GM15510 (cell line): ENCODE data around the gene PPP1R18.
A peak's percentile ranks its signal among the peaks of the same experiment; 100 is the strongest.

Source experiments
- POLR2A ChIP-seq: IDR thresholded peaks from 3 replicates; pipeline ENCODE4 v1.6.1; 2011; ENCODE audit warnings: borderline replicate concordance; ENCODE audit not compliant: insufficient read length; ENCODE audit errors: extremely low read depth

PPP1R18 gene

DNA sequence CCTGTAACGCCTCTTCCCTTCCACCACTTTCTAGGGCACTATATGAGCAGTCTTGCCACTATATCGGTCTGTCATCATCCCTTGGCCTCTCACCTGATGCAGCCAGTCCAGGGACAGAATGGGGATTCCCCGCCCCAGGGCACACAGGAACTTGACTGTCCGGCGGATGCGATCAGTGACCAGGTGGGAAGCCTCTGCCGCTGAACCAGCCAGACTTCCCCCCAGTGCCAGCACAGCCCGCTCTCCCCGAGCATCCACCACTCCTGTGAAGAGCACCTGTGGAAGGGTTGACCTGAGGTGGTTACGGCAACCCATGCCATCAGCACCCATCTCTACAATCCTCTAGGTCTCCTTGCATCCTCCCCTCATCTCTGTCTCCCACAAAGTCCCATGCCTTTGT is 16.6 kb upstream of the PPP1R18 start:
- no peak for TF ChIP-seq POLR2A

DNA sequence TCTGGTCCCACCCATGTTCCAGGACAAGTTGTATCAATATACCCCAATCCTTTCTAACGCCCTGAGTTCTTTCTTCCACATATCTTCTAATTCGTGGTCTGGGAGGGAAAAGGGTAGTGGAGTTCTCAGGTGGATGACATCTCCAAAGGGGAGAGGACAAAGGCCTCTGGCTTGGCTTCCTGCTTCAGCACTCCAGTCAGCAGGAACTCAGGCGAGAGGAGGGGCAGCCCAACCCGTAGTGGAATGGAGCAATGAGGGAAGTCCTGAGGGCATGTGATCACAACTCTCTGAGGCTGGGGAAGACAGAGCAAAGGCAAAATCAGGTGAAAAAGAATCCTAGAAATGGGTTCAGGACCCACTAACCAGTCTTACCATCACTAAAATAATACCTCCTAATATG is 13.9 kb upstream of the PPP1R18 start:
- TF ChIP-seq POLR2A: no peak

DNA sequence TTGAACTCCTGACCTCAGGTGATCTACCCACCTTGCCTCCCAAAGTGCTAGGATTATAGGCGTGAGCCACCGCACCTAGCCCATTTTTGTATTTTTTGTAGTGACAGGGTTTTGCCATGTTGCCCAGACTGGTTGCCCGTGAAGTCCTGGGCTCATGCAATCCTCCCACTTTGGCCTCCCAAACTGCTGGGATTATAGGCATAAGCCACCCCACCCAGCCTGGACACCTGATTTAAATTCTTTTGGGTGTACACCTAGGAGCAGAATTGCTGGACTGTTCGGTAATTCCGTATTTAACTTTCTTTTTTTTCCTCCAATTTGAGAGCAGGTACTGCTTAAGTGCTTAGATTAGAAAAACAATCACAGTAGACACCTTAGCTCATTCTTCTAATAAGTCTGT is 10.0 kb upstream of the PPP1R18 start:
- TF ChIP-seq POLR2A: no peak

DNA sequence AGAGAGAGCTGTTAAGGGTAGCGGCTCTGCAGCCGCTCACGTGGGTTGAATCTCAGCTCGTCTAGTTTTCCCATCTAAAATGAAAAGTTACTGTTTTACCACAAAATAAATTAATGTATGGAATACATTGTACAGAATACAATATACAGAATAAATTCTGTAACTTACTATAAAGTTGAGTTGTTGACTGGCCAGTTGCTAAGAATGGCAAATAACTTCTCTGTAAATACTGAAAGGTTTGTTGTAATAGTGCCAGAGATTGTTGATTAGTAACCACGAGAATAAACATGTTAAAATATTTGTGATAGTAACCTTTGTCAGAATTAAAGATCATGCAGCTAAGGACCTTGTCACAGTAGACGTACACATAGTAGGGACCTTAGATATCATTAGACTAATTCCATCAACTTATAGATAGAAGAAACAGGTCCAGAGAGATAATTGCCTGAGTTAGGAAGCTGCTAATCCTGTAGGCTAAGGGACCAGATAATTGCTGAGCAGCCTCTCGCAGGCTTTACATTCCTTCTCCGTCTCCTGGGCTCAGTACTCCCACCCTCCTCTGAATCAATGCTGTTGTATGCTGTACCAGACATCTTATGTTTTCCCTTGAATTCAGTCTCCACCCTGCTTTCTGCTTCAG is 4.9 kb upstream of the PPP1R18 start:
- no peak for TF ChIP-seq POLR2A

DNA sequence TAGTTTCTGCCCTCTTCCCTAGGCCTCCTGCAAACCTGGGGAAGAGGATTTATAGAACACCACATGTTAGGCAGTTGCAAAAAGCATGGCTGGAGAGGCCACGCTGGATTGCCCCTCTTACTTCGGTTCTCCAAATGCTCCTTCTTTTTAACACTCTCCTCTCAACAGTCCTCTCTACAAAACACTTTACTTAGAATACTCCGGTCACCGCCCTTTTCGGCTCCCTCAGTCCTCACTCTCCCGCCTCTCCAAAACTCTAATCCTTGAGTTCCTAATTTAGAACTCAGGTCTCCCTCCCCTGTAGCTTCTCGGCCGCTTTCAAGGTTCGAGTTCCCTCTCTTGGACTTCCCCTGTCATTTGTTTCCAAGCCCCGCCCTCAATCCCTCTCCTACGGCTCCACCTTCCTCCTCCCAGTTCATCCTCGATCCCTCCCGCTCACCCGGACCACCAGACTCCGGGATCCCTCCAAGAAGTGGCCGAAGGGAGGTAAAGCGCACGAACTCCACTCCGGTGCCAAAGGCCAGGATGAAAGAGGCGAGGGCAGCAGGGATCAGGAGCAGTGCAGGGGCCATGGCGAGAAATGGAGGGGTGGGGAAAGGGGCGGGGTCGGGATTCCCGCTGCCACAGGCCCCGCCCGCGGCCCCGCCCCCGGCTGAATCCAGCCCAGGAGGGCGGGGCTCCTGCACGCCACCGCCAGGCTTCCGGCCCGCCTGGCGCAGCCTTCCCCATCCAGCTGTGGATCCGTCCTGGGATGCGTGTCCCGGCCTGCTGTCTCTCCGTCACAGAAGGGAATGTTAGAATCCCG is 4.2 kb upstream of the PPP1R18 start, which contains the start of gene NRM:
TSS of gene NRM (minus strand) at position 582 of the 805 bp plus-strand sequence. CDS start at position 572, 10 bp downstream.
- peak; percentile 64 for TF ChIP-seq POLR2A

DNA sequence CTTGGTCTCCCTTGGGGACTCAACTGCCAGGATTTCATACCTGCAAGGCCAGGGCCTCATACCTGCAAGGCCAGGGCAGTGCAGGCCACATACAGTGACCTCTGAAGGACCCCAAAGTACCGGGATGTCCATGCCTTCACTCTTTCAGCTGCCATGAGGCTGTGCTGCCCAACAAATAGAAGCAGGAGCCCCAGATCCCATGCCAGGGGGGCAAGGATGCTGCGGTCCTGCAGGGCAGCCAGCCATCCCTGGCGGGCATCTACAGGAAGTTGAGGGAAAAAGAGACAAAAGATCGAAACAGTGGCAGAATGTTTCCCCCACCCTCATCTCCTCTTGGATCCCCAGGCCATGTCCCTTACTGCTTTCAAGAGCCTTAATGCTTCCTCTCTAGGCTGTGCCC is 3.5 kb upstream of the PPP1R18 start:
- no peak for TF ChIP-seq POLR2A

DNA sequence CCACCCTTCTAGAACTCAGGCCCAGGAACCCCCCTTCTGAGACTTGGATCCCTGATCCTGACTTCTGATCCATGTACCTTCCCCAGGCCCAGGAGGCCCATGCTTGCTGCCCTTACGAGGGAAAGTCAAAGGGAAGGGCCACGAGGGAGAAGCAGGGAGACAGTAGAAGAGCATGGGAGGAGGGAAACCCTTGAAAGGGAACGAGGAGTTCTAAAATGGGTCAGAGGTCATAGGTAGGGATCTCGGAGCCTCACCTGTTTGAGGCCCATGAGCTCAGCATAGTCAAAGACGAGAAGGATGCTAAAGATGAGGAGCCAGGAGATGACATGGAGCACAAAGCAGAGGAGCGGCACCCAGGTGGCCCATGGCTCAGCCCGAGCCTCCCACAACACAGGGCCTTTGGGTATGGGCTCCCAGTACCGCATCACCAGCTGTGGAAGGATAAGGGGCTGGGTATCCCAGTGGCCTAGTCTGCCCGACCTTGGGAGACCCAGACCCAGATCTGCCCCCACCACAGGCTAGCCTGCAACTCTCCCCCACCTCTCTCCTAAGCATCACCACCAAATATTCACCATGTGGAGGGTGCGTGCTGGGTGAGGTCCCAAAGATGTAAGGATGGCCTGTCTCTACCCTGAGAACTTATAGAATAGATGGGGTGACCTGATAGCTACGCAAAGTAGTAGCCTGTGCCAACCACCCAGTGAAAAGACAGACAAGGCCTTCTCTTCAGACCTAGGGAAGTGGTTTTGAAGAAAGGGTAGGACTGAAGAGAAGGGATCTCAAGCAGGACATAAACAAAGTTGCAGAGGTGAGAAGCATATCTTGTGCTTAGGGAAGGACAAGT is 2.8 kb upstream of the PPP1R18 start:
- TF ChIP-seq POLR2A: no peak

DNA sequence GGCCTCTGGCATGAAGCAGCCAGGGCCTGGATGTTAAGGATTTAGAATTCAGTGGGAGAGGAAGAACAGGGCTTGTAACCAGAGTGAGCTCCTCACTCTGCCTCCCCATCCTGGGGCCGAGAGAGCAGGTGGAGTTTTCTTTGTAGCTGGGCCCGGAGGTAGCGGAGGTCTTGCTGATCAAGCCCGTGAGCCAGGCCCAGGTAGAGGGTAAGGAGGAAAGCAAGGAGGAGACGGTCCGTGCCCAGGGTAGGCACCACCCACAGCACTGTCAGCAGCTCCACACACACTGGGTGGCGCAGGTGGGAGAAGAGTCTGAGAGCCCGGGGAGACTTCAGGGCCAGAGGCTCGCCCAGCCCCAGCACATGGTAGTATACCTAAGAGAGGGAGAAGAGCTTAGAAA is 2.1 kb upstream of the PPP1R18 start:
- no peak for TF ChIP-seq POLR2A

DNA sequence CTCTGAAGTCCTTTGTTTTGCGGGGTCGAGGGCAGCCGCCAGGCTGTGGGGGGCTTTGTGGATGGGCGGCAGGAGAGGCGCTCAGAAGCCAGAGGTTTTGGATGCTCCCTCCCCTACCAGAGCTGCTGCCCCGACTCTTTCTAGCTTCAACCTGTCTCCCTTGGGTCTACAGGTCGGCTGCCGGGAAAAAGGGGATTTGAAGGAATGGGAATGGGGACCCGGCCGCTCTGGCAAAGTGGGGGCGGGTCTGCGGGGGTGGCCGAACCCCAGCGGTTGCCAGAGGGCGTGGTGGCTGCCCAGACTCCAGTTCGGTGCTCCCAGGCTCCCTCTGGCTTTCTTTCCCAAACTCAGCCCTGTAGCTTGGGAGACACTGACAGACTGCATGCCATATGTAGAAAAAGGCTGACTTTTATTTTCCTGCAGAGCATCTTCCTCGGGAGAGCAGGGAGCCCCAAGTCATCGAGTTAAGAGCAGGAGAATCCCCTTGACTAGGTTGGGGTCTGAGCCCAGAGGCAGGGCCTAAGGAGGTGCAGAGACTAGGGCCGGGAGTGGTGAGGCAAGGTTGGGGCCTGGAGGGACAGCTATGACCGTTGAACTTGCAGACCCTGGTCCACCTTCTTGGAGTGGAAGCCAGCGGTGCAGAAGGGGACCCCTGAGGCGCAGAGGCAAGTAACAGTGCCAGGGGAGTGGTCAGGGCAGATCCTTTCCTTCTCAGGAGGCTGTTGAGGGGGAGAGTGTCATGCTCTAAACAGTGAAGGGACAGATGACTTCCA is 1.4 kb upstream of the PPP1R18 start:
- TF ChIP-seq POLR2A: no peak

DNA sequence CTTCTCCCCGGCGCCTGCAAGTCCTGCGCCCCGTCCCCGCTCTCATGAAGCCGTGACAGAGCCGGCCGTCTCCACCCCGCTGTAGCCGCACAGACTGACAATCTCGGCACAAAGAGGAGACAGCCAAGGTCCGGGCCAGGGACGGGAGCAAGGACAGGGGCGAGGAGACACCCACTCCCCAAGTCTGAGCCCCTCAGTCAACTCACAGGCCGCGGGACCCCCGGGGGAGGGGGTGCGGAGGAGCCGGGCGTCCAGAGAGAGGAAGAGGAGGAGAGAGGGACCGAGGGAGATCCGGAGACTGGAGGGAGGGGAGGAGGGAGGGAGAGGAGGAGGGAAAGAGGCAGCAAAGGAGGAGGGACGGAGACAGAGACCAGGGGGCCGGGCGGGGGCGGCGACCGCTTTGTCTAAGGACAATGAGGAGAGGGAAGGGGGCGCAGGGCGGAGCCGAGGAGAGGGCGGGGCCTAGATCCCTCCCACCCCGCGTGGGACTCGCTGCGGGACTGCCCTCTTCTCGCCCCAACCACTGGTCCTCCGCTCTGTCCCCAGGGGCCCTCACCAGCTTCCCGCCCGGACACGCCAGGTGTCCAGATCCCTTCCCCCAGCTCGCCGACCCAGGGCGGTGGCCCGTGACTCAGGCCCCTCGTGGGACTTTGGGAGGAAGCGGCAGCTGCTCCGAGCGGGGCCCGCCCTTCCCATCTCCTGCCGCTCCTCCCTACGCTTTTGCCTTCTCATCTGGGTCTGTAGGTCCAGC is 638 bp upstream of the PPP1R18 start:
- TF ChIP-seq POLR2A: peak; percentile 61

DNA sequence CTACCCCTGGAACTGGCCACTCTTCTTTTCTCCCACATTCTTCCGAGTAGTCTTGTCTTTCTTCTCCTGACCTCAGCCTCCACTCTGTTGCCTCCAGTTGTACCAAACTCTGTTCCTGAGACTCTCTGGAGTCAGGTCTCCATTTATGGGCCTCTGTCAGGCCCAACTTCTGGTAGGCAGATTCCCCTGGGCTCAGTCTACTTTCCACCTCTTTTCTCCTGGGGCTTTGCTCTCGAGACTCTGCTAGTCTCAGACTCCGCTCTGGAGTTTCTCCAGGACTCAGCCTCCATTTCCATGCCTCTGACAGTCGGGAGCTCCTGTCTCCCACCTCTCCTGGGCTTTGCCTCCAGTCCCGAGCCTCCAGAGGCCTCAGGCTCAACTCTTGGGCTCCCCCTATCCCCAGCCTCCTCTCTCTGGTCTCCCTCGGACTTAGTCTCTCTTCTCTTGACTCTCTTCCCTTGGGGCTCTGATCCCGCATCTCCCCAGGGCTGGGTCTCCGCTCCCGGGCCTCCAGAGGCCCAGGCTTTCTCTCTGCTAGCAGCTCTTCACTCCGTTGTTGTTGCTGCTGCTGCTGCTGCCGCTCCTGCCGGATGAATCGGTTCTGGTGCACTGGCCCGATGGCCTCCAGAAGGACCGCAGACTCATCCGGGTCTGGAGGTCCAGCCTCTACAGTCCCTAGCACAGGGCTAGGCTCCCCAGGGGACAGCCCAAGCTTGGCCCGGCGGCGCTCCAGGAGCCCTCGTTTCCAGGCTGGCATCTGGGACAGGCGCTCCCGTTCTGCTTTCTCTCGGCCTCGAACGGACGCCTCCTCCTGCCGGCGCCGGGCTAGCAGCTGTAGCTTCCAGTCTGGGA is 1.1 kb downstream of the PPP1R18 start:
- TF ChIP-seq POLR2A: no peak

DNA sequence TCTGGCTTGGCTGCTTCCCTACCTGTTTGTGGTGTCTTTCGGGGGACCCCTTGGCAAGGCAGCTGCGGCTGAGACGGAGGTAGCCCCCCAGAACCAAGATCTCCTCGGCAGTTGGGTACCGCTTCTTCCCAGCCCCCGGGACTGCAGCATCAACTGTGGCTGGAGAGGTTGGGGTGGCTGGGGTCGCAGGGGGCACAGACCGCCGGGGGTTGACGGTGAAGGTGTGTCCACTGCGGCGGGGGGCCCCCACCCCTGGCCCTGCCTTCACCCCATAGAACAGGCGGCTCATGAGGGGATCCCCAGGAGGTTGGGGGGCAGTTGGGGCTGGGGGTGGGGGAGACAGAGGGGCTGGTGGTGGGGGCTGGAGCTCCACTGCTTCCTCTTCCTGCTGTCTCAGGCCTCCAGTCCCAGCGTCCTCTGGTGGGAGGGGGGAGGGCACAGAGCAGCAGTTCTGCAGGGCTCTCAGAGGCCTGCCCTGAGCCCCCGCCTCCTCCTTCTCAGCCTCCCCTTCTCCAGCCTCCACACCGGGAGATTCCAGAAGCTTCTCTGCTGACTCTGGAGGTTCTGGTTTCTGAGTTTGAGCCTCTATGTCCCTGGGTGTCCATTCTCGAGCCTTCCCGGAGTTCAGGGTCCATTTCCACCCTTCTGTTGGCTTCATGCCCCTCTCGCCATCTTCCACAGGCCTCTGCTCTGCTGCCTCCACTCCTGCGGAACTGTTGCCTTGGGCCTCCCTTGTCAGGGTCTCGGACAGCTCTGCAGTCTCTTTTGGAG is 1.9 kb downstream of the PPP1R18 start:
- peak; percentile 38 for TF ChIP-seq POLR2A

DNA sequence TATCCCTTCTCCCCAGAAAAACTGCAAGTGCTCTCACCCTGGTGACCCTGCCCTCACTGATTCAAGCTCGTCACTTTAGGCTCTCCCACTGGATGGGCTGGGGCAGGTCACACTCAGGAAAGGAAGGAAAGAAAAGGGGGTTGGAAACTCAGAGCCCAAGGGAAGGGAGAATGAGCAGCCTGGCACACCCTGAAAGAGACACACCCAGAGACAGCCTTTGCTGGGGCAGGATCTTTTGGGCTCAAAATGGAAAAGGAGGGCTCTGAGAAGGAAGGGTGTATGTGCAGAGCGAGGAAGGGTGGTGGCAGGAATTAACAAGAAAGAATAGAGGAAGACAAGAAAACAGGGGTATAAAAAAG is 2.5 kb downstream of the PPP1R18 start:
- no peak for TF ChIP-seq POLR2A
